CD4-positive, alpha-beta T cell treated with Interleukin-1 beta for 1 hour (primary cell): ENCODE results near the gene VWA3A.
A peak's percentile ranks its signal among the peaks of the same experiment; 100 is the strongest.
"Not testable (repeated sequence)": the region's sequence is repeated elsewhere in the genome, so short reads cannot be mapped to it uniquely, and the experiment has no call there.

Experiments
- DNase-seq, 2 donors: peaks; one replicate each; pipeline ENCODE4 v3.0.0-alpha.2; 2020 to 2022

VWA3A gene

DNA sequence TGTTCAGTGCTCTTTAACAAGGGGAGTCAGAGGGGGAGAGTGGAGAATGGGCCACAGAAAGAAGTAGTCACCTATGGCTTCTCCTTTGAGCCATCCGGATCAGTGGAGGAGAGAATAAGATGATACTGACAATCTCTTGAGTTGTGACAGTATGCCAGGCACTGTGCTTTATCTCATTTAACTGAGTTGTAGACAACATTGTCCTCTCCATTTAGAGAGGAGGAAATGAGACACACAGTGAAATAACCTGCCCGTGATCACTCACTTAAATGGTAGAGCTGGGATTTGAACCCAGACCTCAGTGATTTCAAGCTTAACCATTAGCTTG lies 95.9 kb downstream of the VWA3A start:
- DNase-seq: no peak

DNA sequence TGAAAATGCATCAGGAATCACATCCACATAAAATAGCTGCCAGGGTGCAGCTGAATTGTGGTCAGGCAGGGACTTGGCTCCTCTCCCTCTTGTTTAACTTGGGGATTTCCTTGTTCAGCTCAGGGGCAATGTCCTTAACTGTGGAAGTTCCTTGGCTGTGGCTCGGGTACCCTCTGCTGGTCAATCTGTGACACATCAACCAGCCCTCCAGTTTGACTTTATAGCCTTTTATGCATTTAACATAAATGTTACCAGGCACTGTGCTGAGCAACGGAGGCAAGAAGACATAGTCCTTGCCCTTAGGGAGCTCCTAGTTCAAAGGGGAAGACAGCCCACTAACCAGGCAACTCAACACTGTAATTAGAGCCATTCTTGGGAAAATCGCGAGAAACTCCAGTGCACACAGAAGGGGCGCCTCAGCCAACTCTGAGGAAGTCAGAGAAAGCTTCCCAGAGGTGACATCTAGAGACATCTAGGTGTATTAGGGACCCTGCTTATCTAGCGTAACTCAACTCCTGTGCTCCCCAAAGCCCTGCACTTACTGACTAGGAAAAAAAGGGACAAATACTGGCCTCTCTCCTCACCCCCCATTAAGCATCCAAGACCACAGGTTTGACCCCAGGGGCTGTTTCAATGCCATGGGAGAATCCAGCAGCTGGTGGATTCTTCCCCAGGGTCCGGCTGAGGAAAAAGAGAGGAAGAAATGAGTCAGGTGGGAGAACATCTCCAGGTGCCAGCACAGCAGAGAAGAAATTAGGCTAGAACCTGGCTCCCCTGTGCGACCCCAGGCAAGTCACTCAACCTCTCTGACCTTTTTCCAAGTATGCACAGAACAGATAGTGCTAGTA lies 96.5 kb downstream of the VWA3A start:
- peak; percentile 79 to 81 for DNase-seq

DNA sequence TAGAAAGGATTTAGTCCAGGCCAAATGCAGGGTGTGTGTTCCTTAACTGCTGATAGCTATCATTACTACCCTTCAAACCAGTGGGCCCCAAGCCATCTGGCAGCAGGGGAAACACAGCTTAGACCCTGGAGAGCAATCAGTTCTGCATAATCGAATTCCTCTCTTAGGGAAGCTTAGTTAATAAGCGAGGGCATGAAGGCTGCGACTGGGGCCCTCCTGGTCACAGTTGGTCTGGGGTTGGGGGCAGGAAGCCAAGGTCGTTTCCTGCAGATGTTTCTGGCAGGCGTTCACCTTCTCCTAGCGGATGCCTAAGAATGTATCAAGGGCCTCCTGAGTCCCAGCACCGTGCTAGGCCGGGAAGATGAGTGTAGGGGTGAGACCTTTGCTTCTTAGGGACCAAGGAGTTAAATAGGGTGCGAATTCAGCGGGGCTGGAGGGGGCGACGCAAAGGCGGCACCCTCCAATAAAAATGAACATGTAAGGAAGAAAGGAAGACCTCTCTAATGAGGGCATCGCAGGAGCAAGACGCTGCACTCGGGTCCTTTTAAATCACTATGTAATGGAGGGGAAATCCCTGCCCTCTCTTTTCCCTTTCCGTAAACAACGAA lies 97.2 kb downstream of the VWA3A start:
- DNase-seq: no peak

DNA sequence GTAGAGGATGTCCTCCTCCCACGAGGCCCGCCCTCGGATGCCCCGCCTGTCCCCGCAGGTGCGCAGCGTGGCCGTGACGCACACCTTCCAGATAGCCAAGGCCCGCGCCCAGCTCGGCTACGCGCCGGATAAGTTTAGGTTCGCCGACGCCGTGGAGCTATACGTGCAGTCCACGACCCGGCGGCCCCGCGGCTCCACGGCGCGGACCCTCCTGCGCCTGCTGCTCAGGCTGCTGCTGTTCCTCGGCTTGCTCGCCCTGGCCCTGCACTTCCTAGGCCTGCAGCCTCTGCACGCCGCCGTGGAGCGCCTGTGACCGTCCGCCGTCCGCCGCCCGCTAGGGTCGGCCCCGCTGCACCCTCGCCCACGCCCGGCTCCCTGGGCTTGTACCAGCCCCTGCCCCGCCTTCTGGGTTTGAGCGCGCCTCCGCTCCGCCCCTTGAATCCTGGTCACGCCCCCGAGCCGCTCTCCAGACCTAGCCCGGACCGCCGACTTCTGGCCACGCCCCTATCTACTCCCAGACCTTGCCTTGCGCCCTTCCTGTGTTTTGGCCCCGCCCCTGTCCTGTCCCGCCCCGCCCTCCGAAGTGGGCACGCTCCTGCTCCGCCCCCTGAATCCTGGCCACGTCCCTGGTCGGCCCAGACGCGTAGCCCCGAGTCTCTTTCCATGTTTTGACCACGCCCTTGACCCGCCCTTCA lies 97.9 kb downstream of the VWA3A start:
- peak; percentile 93 to 99 for DNase-seq

DNA sequence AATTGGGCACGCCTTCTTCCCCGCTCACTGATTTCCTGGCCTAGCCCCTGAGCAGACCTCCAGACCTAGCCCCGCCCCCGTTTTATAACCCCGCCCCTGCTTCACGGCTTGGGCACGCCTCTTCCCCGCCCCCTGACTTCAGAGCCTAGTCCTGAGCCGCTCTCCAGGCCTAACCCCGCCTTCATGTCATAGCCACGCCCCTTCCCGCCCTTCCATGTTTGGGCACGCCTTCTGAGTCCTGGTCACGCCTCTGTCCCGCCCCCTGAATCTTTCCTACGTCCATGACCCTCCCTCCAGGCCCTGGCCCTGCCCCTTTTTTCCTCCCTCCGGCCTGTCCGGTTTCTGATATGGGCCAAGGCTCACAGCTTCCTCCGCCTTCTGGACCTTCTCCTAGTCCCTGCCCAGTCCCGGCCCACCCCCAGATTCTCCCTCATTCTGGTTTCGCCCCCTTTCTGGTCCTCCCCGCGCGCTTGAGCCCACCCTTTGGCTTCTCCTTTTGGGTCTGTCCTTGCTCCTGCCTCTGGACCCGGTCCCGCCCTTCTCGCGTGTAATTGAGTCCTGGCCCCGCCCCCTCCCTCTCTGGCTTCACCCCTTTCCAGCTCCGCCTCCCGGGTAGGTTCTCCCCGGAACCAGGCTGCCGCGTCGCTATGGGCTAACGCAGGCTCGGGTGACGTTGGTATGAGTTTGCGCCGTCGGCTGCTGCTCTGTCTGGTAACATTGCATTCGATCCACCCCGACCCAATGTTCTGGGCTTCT lies 98.6 kb downstream of the VWA3A start:
- peak; percentile 99 to 100 for DNase-seq

DNA sequence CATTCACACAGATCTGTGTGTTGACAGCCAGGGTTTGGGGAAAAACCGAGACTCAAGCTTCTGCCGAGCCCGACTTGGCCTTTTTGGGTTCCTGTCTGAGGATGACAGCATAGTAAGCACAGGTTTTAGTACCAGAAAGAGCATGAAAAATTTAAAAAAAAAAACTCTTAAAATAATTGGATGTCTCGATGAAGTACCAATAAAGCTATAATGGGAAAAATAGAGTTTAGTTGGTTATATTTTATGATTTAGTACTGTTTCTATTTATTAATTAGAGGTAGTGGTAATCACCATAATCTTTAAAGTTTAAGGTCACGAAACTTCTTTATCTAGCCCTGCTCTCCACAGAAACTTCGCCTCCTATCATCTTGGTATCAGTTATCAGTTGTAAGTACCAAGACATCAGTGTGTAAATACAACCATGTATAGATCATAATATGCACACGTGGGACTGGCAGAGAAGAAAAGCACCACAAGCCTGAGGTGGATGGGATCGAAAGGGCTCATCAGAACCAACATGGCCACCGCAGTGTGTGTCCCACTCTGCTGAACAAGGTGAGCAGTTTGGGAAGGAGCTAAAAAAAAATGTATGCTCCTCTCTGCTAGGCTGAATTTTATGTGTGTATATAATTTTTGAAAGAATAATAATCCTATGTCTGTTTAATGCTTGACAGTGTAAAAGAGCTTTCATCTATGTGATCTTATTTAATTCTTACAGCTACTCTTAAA lies 99.4 kb downstream of the VWA3A start:
- DNase-seq: peak; percentile 44 to 64

DNA sequence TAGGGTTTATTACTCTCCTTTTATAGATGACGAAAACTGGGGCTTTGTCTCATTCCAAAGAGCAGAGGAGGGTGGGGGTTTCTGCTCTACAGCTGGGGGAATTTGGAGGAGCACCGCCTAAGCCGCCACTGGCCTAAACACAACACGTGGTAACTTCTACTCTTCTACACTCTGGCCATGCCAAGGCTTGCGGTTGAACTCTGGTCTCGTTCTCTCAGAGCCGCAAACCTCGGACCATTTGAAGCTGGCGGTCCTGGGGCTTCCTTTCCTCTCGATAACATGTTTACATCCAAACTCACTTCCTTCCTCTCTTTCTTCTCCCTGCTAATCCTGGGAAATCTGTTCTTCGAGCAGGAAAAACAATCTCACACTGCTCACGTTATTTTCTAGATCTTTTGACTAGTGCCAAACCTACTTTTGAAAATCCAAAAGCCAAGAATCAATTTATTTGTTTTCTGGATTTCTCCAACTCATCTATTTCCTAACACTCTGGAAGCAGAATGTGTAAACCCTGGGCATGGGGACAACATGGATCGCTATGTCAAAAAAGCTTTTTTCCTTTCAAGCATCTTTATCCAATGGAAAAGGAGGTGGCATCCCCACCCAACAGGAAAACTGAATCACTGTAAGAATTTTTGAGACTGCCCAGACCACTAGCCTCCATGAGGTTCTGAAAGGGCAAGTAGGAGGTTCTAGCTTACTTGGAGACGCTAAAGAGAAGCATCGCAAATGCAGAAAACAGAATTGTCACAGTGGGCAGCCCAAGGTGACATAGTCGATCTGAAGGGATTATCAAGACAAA lies 100.1 kb downstream of the VWA3A start:
- peak; percentile 92 for DNase-seq

DNA sequence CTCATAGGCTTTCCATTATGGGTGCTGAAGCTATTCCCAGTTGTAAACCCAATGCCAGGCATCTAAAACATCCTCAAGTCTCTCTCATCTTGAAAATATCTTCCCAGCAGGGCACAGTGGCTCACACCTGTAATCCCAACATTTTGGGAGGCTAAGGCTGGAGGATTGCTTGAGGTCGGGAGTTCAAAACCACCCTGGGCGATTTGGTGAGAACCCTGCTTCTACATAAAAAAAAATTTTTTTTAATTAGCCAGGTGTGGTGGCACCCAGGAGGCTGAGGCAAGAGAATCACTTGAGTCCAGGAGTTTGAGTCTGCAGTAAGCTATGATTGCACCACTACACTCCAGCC lies 100.7 kb downstream of the VWA3A start:
- DNase-seq: no peak

DNA sequence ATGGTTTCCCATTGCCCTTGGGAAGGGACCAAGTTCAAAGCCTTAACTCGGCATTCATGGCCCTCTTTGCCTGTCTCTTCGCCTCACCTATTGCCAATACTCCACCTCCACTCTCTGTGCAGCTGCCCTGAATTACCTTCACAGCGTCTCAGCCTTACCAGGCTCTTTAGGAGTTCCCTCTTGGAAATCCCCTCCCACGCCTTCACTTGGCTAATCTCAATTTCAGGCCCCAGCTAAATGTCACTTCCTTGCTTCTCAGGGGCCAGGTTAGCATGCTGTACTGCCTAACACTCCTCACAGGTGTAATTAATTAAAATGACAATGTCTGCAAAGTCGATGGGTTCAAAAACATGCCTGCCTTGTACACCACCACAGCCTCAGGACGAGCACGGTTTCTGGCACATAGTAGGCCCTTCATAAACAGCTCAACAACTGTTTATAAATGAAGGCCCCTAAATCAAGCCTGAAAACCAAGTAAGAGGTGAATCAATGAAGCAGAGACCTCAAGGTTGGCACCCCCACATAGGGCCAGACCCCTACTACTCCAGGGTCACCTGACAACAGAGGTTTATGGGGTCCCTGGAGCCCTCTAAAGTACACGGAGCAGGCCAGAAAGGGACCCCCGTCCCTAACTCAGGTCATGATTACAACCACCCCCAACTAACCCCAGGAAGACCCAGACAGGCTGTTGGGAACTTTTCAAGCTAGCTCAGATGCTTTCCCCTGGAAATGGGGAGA lies 102.5 kb downstream of the VWA3A start:
- peak; percentile 54 to 64 for DNase-seq

DNA sequence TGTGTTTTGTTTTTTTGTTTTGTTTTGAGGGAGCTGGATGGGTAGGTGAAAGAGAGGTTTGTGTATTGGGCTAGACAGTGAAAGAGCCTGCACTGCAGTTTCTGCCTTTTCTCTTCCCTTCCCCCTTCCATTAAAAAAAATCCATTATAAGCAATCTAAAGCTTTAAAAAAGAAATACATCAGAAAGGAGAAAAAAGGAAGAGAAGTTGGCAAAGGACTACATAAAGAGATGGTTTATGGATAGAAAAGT lies 103.0 kb downstream of the VWA3A start:
- DNase-seq: no peak

DNA sequence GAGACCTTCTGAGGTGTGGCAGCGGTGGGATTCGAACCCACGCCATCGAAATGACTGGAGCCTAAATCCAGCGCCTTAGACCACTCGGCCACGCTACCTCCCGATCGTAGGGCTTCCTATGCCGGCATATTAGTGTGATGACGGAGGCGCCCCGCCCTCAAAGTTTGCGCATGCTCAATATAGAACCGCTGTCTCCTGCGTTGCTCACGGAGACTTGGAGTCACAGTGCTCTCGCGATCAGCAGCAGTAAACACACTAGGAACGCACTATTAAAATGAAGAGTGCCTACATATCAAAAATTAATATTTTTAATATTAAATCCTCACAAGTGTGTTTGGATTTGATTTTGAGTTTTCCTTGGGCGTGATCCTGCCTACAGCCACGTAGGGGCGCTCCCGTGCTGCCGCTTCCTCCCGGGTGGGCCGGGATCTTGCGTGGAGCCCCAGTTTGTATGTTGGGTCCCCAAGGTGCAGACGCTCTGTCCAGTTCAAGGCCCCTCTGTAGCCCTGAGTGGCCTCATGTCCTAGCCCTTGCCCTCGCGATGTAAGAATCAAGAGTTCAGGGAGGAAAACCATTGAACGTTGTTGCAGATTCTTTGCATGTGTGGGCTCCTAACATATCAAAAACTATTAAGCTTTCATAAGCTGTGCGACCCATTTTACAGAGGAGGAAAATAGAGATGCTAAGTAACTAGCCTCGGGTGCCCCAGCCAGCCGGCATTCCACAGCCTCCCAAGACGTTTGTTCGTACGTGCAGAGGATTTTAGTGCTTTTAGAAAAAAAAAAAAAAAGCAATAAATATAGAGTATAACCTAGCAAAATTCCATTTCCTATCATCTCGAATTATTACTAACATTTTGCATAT lies 103.6 kb downstream of the VWA3A start:
- DNase-seq: peak; percentile 92 to 94

DNA sequence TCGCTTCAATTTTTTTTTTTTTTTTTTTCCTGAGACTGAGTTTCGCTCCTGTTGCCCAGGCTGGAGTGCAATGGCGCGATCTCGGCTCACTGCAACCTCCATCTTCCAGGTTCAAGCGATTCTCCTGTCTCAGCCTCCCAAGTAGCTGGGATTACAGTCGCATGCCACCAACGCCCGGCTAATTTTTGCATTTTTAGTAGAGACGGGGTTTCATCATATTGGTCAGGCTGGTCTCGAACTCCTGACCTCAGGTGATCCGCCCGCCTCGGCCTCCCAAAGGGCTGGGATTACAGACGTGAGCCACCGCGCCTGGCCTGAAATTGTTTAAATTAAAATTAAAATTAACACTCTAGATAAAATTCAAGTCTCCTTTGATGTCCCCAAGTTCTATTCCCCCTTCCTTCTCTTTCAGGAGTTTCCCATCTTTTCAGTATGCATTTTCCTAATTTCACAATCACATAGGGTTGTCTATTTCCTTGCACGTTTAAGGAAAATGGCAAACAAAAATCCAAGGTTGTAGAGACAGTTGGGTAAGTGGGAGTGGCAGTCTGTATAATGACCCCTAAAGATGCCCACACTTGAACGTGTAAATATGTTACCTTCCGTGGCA lies 104.3 kb downstream of the VWA3A start:
- DNase-seq: not testable (repeated sequence)

DNA sequence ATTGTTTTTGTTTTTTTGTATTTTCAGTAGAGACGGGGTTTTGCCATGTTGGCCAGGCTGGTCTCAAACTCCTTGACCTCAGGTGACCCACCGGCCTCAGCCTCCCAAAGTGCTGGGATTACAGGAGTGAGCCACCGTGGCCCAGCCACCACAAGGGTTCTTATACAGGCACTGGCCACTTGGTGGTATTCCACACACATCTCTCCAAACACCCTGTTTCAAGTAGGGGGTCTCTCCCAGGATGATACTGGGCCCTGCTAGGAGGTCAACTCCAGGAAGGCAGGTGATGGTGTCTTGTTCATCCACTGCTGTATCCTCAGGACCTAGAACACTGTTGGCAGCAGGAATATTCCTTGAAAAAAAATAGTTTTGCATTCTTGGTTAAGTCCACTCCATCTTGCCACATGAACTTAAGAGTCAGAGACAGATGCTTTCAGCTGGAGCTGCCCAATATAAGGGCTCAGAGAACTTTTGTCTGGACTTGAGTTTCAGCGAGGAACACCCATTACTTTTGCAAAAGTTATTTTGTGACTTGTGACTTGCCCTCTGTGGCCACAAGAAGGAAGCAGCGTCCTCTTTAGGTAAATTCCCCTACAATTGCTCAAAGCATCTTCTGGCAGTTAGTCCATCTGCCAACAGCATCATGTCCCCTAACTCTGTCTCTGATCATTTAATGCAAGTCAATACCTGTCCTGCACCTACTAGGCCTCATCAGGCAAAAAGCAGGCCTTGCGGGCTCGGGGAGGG lies 106.4 kb downstream of the VWA3A start:
- no peak for DNase-seq

DNA sequence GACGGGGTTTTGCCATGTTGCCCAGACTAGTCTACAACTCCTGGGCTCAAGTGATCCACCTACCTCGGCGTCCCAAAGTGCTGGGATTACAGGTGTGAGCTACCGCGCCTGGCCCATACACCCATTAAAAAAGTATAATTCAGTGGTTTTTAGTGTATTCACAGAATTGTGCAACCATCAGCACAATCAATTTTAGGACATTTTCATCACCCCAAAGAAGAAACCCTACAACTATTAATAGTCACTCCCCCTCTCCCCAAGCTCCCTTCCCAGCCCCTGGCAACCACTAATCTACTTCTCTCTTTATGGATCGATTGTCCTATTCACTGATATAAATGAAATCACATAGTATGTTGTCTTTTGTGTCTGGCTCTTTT lies 109.9 kb downstream of the VWA3A start:
- no peak for DNase-seq

DNA sequence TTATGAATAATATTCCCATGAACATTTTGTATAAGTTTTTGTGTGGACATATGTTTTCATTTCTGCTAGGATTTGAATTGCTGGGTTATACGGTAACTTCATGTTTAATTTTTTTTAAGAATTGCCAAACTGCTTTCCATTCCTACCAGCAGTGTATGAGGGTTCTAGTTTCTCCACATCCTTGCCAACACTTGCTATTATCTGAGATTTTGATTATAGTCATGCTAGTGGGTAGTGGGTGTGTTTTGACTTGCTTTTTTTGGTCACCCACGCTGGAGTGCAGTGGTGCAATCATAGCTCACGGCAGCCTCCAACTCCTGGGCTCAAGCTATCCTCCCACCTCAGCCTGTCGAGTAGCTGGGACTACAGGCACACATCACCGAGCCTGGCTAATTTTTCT lies 110.8 kb downstream of the VWA3A start:
- DNase-seq: no peak

DNA sequence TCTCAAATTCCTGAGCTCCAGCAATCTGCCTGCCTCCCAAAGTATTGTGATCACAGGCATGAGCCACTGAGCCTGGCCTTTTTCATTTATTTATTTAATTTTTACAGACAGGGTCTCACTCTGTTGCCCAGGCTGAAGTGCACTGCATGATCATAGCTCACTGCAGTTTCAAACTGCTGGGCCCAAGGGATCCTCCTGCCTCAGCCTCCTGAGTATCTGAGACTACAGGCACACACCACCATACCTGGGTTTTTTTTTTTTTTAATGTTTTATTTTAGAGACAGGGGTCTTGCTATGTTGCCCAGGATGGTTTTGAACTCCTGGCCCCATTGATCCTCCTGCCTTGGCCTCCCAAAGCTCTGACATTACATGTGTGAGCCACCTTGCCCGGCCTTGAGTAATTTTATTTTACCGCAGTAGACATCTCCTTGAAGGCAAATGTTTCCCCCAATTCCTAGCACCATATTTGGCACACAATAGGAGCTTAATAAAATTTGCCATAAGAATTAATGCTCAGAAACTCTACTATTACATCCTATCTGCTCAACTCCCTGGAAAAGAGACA lies 111.8 kb downstream of the VWA3A start:
- DNase-seq: no peak

DNA sequence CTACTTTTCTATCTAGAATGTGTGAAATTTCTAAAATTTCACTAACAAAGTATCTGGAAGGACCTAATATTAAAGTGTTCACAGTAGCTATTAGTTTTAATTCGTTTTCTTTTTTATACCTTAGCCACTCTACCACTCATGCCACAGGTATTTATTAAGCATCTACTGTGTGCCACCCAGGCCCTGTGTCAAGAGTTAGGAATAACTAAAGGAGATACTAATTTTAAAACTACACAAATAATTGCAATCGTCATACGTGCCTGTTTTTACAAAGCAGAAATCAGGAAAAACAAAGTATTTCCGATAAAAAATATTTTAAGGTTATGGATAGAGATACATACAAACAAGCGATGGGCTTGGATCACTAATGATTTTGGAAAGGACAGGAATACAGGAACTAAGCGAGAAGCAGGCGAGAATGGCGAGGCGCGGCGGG lies 113.3 kb downstream of the VWA3A start:
- DNase-seq: no peak

DNA sequence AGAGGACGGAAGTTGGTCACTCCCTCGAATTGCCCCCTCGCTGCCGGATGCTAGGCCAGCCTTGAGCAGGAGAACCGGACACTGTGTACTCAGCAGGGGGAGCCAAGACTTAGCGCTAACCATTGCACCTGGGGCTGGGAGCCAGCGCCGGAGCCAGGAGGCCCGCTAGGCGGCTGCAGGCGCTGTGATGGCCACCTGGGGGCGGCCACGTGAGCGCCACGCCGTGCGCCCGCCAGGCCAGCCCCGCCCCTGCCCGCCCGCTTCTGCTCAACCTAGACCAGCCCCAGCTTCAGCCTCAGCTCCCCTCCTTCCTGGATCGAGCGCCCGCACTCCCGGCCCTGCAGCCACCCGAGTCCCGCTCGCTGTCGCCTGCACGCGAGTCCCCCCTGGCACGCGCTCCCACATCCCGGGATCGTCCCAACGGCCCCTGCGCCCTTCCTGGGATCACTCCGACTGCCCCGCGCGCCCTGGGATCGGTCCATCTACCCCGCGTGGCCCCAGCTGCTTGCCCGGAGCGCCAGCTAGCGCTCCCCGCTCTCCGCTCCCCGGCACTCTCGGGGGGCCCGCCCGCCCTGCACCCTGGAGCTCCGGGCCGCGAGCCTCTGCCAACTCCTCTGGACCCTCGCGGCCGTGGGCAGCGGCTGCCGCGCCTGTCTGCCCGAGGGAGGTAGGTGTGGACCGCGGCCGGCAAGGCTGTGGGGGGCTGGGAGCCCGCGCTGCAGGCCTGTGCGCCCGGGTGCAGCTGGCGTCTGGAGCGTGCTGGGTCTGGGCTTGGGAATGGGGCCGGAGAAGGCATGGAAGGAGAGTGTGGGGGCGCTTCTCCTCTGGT lies 113.9 kb downstream of the VWA3A start, which contains the start of gene EEF2K:
EEF2K (plus strand) TSS at position 266 of the 829 bp plus-strand sequence. CDS start 19,452 bp downstream, outside the sequence.
- peak; percentile 82 to 84 for DNase-seq
